ENCODE data around the gene SNX15. TPM values are rescaled to one million over a fixed set of nuclear protein-coding genes. Genes with fewer than 3 reads are reported as not detected.

Gene SNX15
- total and polyA plus RNA-seq, 5 experiments from 2014 or later, result 10.5 to 29.6 (median 11.9) TPM

Small RNA genes lying within 50 kb of the gene (microRNA-seq; reads per million reads assigned to microRNA genes)
- gene MIR6879 (ENCODE audit: borderline microRNAs expressed), result not detected

Other genes starting within 250 kb of the SNX15 start
- 1,000 to 10,000 TPM; 1,030 to 1,057 TPM for gene SF1, start 248.9 kb upstream of the SNX15 start, total RNA-seq
- gene SF1, start 248.9 kb upstream of the SNX15 start, polyA plus RNA-seq, result 100 to 1,000 TPM in 1 of 3 donors, 10 to 100 TPM in 2; 87.0 to 138 (median 96.6) TPM
- 100 to 1,000 TPM; 128 to 135 TPM for gene MAP4K2, start 224.2 kb upstream of the SNX15 start, total RNA-seq
- 10 to 100 TPM; 26.6 to 55.5 (median 30.3) TPM for gene MAP4K2, start 224.2 kb upstream of the SNX15 start, polyA plus RNA-seq
- 10 to 100 TPM; 50.7 to 54.1 TPM for gene MEN1, start 216.9 kb upstream of the SNX15 start, total RNA-seq
- 10 to 100 TPM; 22.1 to 57.4 (median 36.1) TPM for gene MEN1, start 216.9 kb upstream of the SNX15 start, polyA plus RNA-seq
- gene CDC42BPG, start 182.8 kb upstream of the SNX15 start, total RNA-seq, result 10 to 100 TPM in 1 of 2 experiments, 1 to 10 TPM in 1; 9.0 to 10.3 TPM
- gene CDC42BPG, start 182.8 kb upstream of the SNX15 start, polyA plus RNA-seq, result under 1 TPM; 0.09 to 0.38 (median 0.13) TPM
- gene EHD1, start 148.8 kb upstream of the SNX15 start, total RNA-seq, result 100 to 1,000 TPM; 217 to 226 TPM
- 100 to 1,000 TPM; 137 to 164 (median 154) TPM for gene EHD1, start 148.8 kb upstream of the SNX15 start, polyA plus RNA-seq
- 10 to 100 TPM; 39.5 to 41.4 TPM for gene ATG2A, start 110.2 kb upstream of the SNX15 start, total RNA-seq
- 1 to 10 TPM; 3.4 to 4.2 (median 3.6) TPM for gene ATG2A, start 110.2 kb upstream of the SNX15 start, polyA plus RNA-seq
- gene PPP2R5B, start 102.8 kb upstream of the SNX15 start, total RNA-seq, result 10 to 100 TPM; 13.4 to 16.0 TPM
- gene PPP2R5B, start 102.8 kb upstream of the SNX15 start, polyA plus RNA-seq, result 1 to 10 TPM; 4.7 to 6.6 (median 5.3) TPM
- gene GPHA2, start 91.5 kb upstream of the SNX15 start, total RNA-seq, result under 1 TPM; 0.55 to 0.69 TPM
- not detected for gene GPHA2, start 91.5 kb upstream of the SNX15 start, polyA plus RNA-seq
- 1 to 10 TPM; 1.9 to 2.4 TPM for gene MAJIN, start 55.3 kb upstream of the SNX15 start, total RNA-seq
- gene MAJIN, start 55.3 kb upstream of the SNX15 start, polyA plus RNA-seq, result under 1 TPM in 2 of 3 donors, not detected in 1; 0.48 to 0.84 TPM
- gene BATF2, start 30.5 kb upstream of the SNX15 start, total RNA-seq, result not detected
- not detected for gene BATF2, start 30.5 kb upstream of the SNX15 start, polyA plus RNA-seq
- 10 to 100 TPM; 37.0 to 38.4 TPM for gene ARL2, start 13.3 kb upstream of the SNX15 start, total RNA-seq
- gene ARL2, start 13.3 kb upstream of the SNX15 start, polyA plus RNA-seq, result 100 to 1,000 TPM; 108 to 135 (median 122) TPM
- 1 to 10 TPM; 6.7 to 9.4 TPM for gene SAC3D1, start 13.8 kb downstream of the SNX15 start, total RNA-seq
- gene SAC3D1, start 13.8 kb downstream of the SNX15 start, polyA plus RNA-seq, result 10 to 100 TPM in 2 of 3 donors, 1 to 10 TPM in 1; 6.7 to 13.9 (median 10.7) TPM
- 10 to 100 TPM; 30.1 to 33.9 TPM for gene NAALADL1, start 31.1 kb downstream of the SNX15 start, total RNA-seq
- 10 to 100 TPM; 14.0 to 22.2 (median 14.3) TPM for gene NAALADL1, start 31.1 kb downstream of the SNX15 start, polyA plus RNA-seq
- 1 to 10 TPM in 1 of 2 experiments, under 1 TPM in 1; 0.60 to 1.0 TPM for gene CDCA5, start 56.6 kb downstream of the SNX15 start, total RNA-seq
- gene CDCA5, start 56.6 kb downstream of the SNX15 start, polyA plus RNA-seq, result under 1 TPM; 0.22 to 0.90 (median 0.35) TPM
- gene ZFPL1, start 56.8 kb downstream of the SNX15 start, total RNA-seq, result 10 to 100 TPM; 49.4 to 50.5 TPM
- gene ZFPL1, start 56.8 kb downstream of the SNX15 start, polyA plus RNA-seq, result 10 to 100 TPM; 21.5 to 33.1 (median 24.9) TPM
- gene VPS51, start 68.8 kb downstream of the SNX15 start, total RNA-seq, result 100 to 1,000 TPM; 258 to 274 TPM
- 100 to 1,000 TPM in 2 of 3 donors, 10 to 100 TPM in 1; 70.2 to 111 (median 106) TPM for gene VPS51, start 68.8 kb downstream of the SNX15 start, polyA plus RNA-seq
- 10 to 100 TPM; 29.0 to 29.2 TPM for gene TM7SF2, start 84.4 kb downstream of the SNX15 start, total RNA-seq
- 10 to 100 TPM; 17.4 to 22.6 (median 21.2) TPM for gene TM7SF2, start 84.4 kb downstream of the SNX15 start, polyA plus RNA-seq
- 10 to 100 TPM; 16.6 to 17.9 TPM for gene ZNHIT2, start 90.3 kb downstream of the SNX15 start, total RNA-seq
- gene ZNHIT2, start 90.3 kb downstream of the SNX15 start, polyA plus RNA-seq, result 10 to 100 TPM; 24.3 to 33.1 (median 29.8) TPM
- 1,000 to 10,000 TPM; 1,487 to 1,501 TPM for gene FAU, start 94.7 kb downstream of the SNX15 start, total RNA-seq
- gene FAU, start 94.7 kb downstream of the SNX15 start, polyA plus RNA-seq, result 1,000 to 10,000 TPM; 1,097 to 1,366 (median 1,350) TPM
- gene MRPL49, start 94.9 kb downstream of the SNX15 start, total RNA-seq, result 10 to 100 TPM; 76.0 to 76.2 TPM
- gene MRPL49, start 94.9 kb downstream of the SNX15 start, polyA plus RNA-seq, result 10 to 100 TPM; 78.9 to 96.9 (median 90.1) TPM
- 10 to 100 TPM; 61.9 to 65.2 TPM for gene SYVN1, start 107.1 kb downstream of the SNX15 start, total RNA-seq
- 10 to 100 TPM in 1 of 3 donors, 1 to 10 TPM in 2; 7.9 to 10.6 (median 8.2) TPM for gene SYVN1, start 107.1 kb downstream of the SNX15 start, polyA plus RNA-seq
- not detected for gene SPDYC, start 142.8 kb downstream of the SNX15 start, total RNA-seq
- gene SPDYC, start 142.8 kb downstream of the SNX15 start, polyA plus RNA-seq, result not detected
- gene CAPN1, start 154.5 kb downstream of the SNX15 start, total RNA-seq, result 100 to 1,000 TPM in 1 of 2 experiments, 10 to 100 TPM in 1; 99.5 to 106 TPM
- gene CAPN1, start 154.5 kb downstream of the SNX15 start, polyA plus RNA-seq, result 10 to 100 TPM; 75.6 to 79.2 (median 78.9) TPM
- 10 to 100 TPM; 24.5 to 24.7 TPM for gene POLA2, start 234.5 kb downstream of the SNX15 start, total RNA-seq
- 10 to 100 TPM in 2 of 3 donors, 1 to 10 TPM in 1; 9.7 to 13.5 (median 10.9) TPM for gene POLA2, start 234.5 kb downstream of the SNX15 start, polyA plus RNA-seq